ENCODE measurements around the gene PCSK9.

Gene PCSK9

DNA sequence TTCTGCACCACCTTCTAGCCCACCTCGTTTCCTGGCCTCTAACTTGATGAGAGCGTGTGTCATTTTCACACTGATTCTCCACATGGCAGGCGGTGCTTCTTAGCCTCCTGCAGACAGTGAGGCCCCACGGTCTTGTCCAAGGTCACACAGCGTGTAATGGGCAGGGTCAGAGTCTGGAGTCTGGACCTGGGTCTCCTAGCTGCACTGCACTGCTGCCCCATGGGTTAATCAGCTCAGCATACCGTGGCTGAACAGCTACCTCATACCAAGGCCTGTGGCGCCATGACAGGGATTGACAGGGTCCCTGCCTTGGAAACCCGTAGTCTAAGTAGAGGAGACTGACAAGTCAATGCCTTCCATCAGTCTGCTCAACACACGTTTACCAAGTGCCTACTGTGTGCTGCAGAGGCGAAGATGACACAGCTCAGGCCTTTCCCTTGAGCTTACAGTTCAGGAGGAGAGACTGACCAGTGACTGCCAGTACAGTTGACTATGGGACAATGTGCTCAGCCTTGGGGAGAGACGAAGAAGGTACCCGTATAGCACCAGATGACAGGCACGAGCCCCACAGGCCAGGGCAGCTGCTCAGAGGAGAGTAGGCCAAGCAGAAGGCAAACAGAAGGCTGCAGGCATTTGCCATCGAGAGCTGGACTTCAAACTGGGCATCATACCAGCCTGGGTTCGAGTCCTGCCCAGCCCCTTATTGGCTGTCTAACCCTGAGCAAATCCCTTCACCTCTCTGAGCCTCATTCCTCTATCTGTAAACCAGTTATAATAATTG lies 5.5 kb downstream of the PCSK9 start:
- no peak for DNase-seq (ENCODE audit: low spot score)

- no peak for DNase-seq (ENCODE audit: low spot score)
These were observed 6.1 kb downstream of the PCSK9 start for GRCh38 chr1:55045430-55045829.

DNA sequence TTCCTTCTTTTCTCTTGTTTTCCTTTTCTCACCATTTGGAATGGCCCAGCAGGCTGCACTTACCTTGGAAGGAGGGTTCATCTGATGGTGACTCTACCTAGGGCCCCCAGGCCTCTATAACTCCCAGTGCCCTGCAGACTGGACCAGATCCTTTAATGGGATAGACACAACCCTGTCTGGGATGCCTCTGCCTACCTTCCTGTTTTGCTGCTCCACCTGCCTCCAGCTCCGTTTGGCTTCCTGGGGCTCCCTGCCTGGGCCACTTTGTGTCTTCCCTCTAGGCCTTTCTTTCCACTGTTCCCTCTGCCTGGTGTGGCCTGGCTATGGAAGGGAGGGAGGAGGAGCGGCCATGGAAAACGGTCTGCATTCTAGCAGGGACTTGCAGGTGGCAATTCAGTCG lies 7.5 kb downstream of the PCSK9 start:
- no peak for DNase-seq (ENCODE audit: low spot score)

DNA sequence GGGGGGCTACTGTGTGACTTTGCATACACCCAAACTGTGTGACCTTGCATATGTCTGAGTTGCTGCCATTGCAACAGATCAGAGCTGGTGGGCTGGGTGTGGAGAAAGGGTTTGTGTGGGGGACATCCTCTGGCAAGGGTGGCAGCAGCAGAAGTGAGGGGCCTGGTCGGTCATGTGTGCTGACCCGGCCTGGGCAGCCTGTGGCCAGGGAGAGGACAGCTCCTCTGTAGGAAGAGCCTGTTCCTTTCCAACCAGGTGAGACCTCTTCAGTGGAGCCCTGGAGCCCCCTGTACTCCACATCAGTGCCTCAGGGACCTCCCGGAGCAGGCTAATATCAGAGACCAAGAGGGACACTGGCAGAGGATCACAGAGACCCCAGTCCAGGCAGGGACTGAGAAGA lies 8.3 kb downstream of the PCSK9 start:
- DNase-seq (ENCODE audit: low spot score) = no peak

DNA sequence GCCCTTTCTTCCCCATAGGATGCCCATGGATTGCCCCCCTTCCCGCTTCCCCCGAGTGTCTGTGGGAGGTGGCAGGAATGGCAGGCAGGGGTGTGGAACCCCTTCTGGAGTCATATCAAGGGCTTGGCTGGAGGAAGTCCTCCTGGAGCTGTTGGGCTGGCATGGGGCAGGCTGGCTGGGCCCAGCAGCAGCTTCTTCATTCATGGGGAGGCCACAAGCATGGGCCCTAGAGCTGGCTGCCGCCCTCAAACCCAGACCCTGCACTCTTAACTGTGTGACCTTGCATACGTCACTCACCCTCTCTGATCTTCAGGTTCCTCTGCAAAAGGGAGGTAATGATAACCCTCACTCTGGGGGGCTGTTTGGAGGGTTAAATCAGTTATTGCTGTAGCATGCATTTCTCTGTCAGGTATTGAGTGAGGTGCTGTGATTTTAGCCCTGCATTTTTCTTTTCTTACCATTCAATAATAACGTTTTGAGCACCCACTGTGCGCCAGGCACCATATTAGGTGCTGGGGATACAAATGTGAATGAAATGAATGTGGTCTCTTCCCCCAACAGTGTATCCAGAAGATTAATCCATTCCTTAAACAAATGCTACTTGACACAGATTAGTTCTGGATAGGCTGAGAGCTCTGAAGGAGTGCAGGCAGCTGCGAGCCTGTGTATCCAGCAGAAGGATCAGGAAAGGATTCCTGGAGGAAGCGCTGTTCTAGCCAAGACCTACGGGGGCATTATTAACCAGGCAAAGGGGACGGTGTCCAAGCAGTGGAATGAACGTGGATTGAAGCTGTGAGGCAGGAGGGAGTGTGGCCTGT lies 9.3 kb downstream of the PCSK9 start:
- DNase-seq (ENCODE audit: low spot score) = no peak

- DNase-seq (ENCODE audit: low spot score) = no peak
These were observed 10.0 kb downstream of the PCSK9 start for GRCh38 chr1:55049271-55049913.

GRCh38 chr1:55049914-55050278 lies 10.5 kb downstream of the PCSK9 start:
- no peak for DNase-seq (ENCODE audit: low spot score)

DNA sequence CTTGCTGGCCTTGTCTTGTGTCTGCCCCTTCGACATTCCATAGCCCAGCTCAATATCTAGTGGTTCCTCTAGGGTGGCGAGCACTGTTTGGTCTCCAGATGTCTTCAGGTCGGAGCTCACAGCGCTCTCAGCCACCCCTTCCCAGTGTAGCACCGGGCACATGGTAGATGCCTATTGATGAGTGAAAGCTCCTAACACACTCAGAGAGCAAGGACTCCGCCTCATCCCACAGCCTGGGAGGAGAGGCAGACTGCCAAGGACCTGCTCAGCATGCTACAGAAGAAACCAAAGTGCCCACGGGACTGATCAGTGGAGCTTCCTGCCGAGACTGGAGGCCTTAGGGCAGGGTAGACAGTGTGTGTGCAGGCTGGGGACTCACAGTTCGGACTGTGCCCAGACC lies 10.9 kb downstream of the PCSK9 start:
- no peak for DNase-seq (ENCODE audit: low spot score)

- no peak for DNase-seq (ENCODE audit: low spot score)
These were observed 11.8 kb downstream of the PCSK9 start for GRCh38 chr1:55051169-55051568.

GRCh38 chr1:55051621-55052020 lies 12.3 kb downstream of the PCSK9 start:
- no peak for DNase-seq (ENCODE audit: low spot score)

- DNase-seq (ENCODE audit: low spot score) = no peak
These were observed 13.1 kb downstream of the PCSK9 start for GRCh38 chr1:55052221-55053142.

DNA sequence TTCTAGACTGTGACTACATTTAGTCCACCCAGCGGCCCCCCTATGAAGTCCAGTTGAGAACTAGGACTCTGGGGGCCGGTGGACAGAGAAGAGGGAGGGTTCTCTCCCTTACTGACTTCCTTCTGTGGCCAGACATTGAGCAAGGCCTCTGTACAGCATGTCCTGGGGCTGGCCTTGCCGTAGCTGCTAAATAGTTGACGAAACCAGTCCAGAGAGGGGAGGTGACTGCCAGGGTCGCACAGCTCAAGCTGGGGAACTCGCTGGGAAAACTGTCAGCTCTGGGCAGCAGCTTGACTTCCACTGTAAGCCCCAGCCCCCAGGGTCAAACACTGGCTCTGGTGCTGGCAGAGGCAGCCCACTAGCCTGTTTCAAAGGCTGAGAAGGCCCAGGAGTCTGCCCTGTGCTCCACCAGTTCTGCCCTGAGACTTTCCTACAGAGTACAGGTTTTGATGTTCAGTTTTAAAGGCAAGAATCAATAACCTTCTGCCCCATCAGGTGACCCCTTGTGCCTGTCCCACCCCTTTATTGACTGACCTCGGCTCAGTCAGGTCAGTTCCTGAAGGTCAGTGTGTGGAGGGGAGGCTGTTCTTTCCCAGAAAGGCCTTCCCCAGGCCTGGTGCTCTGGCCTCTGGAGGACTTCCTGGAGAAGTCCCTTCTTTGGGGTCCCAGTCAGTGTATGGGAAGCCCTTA lies 14.1 kb downstream of the PCSK9 start:
- DNase-seq (ENCODE audit: low spot score) = no peak

DNA sequence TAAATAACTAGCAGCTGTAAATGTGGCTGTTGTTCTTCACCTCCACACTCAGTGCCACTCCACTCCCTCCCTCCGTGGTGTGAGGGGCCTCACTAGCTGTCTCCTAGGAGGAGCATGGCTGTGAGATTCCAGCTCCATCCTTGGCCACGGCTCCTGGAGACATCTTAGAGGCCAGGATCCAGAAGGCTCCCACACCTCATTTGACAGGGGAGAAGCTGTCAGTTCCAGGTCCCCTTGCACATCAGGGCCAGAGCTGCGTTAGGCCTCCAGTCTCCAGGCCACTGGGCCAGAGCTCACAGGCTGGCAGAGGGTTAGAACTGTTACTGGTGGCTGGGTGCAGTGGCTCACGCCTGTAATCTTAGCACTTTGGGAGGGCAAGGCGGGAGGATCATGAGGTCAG lies 15.0 kb downstream of the PCSK9 start:
- no peak for DNase-seq (ENCODE audit: low spot score)

GRCh38 chr1:55055084-55055882 lies 15.9 kb downstream of the PCSK9 start:
- DNase-seq (ENCODE audit: low spot score) = no peak

DNA sequence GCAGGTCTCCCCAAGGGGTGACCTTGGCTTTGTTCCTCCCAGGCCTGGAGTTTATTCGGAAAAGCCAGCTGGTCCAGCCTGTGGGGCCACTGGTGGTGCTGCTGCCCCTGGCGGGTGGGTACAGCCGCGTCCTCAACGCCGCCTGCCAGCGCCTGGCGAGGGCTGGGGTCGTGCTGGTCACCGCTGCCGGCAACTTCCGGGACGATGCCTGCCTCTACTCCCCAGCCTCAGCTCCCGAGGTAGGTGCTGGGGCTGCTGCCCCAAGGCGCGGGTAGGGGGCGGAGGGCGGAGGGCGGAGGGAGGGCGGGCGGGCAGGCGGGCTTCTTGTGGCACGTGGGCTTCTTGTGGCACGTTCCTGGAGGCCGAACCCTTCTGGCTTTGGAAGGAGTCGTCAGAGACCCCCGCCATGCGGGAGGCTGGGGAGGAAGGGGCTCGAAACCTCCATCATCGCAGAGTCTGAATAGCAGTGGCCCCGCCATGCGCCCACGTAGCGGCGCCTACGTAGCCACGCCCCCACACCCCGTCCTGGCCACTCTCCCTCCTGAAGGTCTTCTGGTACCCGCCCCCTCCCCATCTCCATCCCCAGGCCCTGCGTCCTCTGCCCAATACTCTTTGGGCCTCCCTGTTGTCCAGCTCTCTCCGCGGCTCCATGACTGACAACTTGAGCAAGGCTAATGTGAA lies 16.7 kb downstream of the PCSK9 start:
- DNase-seq (ENCODE audit: low spot score) = no peak

GRCh38 chr1:55056632-55056992 lies 17.3 kb downstream of the PCSK9 start:
- no peak for DNase-seq (ENCODE audit: low spot score)

GRCh38 chr1:55057270-55057955 lies 18.1 kb downstream of the PCSK9 start:
- DNase-seq (ENCODE audit: low spot score) = no peak

DNA sequence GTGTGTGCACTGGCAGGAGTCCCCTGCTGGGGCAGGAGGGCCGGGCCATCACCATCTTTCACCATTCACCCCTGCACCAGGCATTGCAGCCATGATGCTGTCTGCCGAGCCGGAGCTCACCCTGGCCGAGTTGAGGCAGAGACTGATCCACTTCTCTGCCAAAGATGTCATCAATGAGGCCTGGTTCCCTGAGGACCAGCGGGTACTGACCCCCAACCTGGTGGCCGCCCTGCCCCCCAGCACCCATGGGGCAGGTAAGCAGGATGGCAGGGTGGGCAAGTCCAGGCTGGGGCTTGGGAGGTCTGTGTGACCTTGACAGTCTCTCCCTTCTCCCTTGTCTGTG lies 18.6 kb downstream of the PCSK9 start:
- DNase-seq (ENCODE audit: low spot score) = no peak

GRCh38 chr1:55059302-55060132 lies 20.2 kb downstream of the PCSK9 start:
- DNase-seq (ENCODE audit: low spot score) = no peak
